RWPE2 (cell line): ENCODE measurements around the gene MNT.

Source experiments
- ATAC-seq: fragments of 200-7000 bp; cut with Tn5 transposase; 3 replicates; pipeline ENCODE4 v1.9.1; 2021; ENCODE audit warnings: low read depth
- DNase-seq: peaks from one replicate; pipeline ENCODE4 v3.0.0-alpha.2; 2020; ENCODE audit warnings: low spot score
- H3K27ac ChIP-seq: fragments of 450-650 bp; 2 replicates; pipeline ENCODE4 v1.5.1; 2017; ENCODE audit warnings: mild to moderate bottlenecking; ENCODE audit not compliant: poor library complexity, severe bottlenecking
- H3K27me3 ChIP-seq: fragments of 250-450 bp; sonication (Bioruptor Pico); 2 replicates; pipeline ENCODE4 v1.5.1; 2021; ENCODE audit warnings: mild to moderate bottlenecking, moderate library complexity; ENCODE audit not compliant: insufficient read depth, poor library complexity, severe bottlenecking
- H3K36me3 ChIP-seq: fragments of 250-450 bp; sonication (Bioruptor Pico); 2 replicates; pipeline ENCODE4 v1.5.1; 2020; ENCODE audit warnings: low read depth, mild to moderate bottlenecking, moderate library complexity
- H3K4me1 ChIP-seq: fragments of 250-450 bp; sonication (Bioruptor Pico); 2 replicates; pipeline ENCODE4 v1.5.1; 2021; ENCODE audit warnings: mild to moderate bottlenecking, moderate library complexity; ENCODE audit not compliant: insufficient read depth, poor library complexity, severe bottlenecking
- H3K4me3 ChIP-seq: fragments of 250-450 bp; sonication (Bioruptor Pico); 2 replicates; pipeline ENCODE4 v1.5.1; 2021; ENCODE audit warnings: mild to moderate bottlenecking, moderate library complexity; ENCODE audit not compliant: severe bottlenecking
- H3K9me3 ChIP-seq: fragments of 250-450 bp; sonication (Bioruptor Pico); 2 replicates; pipeline ENCODE4 v1.5.1; 2021; ENCODE audit warnings: mild to moderate bottlenecking, moderate library complexity; ENCODE audit not compliant: severe bottlenecking
- TF ChIP-seq, protein P1 (sequence below): fragments of 450-650 bp; IDR thresholded peaks from one replicate; pipeline ENCODE4 v1.5.1; 2017; ENCODE audit warnings: mild to moderate bottlenecking, moderate library complexity; ENCODE audit not compliant: poor library complexity, severe bottlenecking

MNT gene

DNA sequence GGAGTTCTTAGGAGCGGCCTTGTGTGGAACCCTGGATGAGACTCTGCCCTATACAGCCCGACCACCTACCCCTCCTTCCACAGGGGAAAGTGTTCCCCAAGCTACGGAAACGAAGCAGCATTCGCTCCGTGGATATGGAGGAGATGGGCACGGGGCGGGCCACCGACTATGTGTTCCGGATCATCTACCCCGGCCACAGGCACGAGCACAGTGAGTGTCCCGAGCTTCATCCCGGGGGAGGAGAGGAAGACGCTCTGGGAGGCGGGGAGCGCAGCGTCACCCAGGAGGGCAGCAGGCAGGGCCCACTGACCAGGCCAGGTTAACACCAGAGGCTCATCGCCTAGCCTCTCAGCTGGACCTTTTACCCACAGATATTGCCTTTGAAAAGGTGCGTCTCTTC, 35.7 kb downstream of the MNT start:
- Histone ChIP-seq H3K4me1 (peaks cover 4% of the 10 kb centered on the region), H3K27me3 (no peaks in the 10 kb centered on the region), H3K4me3 (no peak overlapping the region), H3K27ac (no peak overlapping the region), H3K36me3 (peaks cover 4% of the 10 kb centered on the region; the same call in 1 of the 2 replicates), H3K9me3 (no peaks in the 10 kb centered on the region)
- peak; percentile 59 for DNase-seq
- no peak for ATAC-seq
- TF ChIP-seq, protein P1, sequence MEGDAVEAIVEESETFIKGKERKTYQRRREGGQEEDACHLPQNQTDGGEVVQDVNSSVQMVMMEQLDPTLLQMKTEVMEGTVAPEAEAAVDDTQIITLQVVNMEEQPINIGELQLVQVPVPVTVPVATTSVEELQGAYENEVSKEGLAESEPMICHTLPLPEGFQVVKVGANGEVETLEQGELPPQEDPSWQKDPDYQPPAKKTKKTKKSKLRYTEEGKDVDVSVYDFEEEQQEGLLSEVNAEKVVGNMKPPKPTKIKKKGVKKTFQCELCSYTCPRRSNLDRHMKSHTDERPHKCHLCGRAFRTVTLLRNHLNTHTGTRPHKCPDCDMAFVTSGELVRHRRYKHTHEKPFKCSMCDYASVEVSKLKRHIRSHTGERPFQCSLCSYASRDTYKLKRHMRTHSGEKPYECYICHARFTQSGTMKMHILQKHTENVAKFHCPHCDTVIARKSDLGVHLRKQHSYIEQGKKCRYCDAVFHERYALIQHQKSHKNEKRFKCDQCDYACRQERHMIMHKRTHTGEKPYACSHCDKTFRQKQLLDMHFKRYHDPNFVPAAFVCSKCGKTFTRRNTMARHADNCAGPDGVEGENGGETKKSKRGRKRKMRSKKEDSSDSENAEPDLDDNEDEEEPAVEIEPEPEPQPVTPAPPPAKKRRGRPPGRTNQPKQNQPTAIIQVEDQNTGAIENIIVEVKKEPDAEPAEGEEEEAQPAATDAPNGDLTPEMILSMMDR: no peak

DNA sequence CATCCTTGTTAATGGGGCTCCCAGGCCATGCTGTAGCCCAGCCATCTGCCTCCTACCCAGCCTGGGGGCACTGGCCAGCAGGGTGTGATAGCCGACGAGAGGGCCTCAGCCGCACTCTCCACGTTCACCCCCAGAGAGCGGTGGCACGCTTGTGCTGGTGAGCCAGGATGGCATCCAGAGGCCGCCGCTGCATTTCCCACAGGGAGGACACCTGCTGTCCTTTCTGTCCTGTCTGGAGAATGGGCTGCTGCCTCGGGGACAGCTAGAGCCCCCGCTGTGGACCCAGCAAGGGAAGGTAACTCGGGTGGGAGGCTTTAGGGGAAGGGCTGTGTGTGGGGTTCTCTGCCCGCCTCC, 36.1 kb downstream of the MNT start:
- DNase-seq (peak; percentile 55), ATAC-seq (no peak)
- Histone ChIP-seq H3K4me3 (no peak overlapping the region), H3K9me3 (no peaks in the 10 kb centered on the region), H3K36me3 (peaks cover 4% of the 10 kb centered on the region; the same call in 1 of the 2 replicates), H3K27me3 (no peaks in the 10 kb centered on the region), H3K27ac (no peak overlapping the region), H3K4me1 (peaks cover 8% of the 10 kb centered on the region)
- TF ChIP-seq, protein P1: no peak

DNA sequence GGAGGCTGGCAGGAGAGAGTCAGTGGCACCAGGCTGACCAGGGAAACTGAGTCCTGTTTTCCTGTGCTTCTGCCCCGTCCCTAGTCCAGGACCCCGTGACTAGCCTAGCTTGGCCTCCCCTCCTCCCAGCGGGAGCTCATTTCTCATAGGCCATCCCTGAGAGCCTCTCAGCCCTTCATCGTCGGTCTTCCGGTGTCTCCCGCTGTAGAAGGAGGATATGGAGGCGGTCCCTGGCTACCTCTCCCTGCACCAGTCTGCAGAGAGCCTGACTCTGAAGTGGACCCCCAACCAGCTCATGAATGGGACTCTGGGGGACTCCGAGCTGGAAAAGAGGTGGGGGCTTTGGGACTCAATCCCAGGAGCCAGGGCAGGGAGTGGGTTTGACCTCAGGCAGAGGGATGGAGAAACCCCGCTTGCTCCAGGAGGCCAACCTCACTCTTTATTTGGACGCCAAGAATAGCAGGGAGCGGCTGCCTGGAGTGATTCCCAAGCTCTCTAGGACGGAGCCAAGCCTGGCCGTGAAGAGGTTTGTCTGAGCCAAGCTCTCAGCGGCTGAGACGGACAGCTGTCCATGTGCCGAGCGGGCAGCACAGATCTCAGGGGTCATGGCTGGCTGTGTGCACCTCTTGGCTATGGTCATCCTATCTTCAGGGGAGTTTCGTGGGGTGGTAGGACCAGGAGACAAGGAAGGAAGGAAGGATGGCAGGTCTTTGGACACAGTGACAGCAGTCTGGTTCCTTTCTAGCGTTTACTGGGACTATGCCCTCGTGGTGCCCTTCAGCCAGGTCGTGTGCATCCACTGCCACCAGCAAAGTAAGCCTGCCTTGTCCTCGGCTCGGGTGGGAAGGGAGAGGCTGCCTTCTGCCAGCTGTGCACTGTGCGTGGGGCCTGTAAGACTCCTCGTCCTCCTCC, 36.8 kb downstream of the MNT start:
- ATAC-seq: no peak
- Histone ChIP-seq H3K27ac (no peak overlapping the region), H3K9me3 (no peaks in the 10 kb centered on the region), H3K36me3 (peaks cover 4% of the 10 kb centered on the region; the same call in 1 of the 2 replicates), H3K4me1 (peaks cover 14% of the 10 kb centered on the region), H3K27me3 (no peaks in the 10 kb centered on the region), H3K4me3 (no peak overlapping the region)
- TF ChIP-seq, protein P1: no peak
- DNase-seq: no peak

DNA sequence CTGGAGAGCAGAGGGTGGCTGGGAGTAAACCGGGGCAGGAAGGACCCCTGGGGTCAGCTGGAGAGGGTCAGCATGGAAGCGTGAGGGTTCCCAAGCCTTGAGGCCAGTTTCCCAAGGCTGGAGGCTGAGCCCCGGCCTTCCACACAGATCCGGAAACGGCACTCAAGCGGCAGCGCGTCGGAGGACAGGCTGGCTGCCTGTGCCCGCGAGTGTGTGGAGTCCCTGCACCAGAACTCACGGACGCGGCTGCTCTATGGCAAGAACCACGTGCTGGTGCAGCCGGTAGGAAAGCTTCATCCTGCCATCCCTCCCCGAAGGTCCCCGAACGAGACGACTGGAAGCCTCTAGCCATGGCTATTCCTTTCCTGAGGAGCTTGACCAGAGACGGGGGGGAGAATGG, 37.5 kb downstream of the MNT start:
- Histone ChIP-seq H3K36me3 (peaks cover 4% of the 10 kb centered on the region; the same call in 1 of the 2 replicates), H3K9me3 (no peaks in the 10 kb centered on the region), H3K27me3 (no peaks in the 10 kb centered on the region), H3K4me1 (peaks cover 17% of the 10 kb centered on the region), H3K27ac (no peak overlapping the region), H3K4me3 (no peak overlapping the region)
- DNase-seq (no peak), ATAC-seq (no peak)
- TF ChIP-seq, protein P1: no peak

DNA sequence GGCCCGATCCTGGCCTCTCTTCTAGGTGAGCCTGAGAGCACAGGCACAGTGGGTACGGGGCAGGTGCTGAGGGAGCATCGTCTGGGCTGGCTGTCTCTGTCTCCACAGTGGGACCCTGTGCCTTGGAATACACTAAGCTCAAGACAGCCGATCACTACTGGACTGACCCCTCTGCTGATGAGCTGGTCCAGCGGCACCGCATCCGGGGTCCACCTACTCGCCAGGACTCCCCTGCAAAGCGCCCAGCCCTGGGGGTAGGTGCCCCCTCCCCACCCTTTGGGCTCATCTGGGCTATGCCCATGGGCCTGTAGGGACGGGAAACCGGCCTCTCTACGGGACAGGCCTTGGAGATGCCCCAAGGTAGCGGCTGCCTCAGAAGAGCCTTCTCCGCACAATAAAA, 38.0 kb downstream of the MNT start:
- Histone ChIP-seq H3K4me3 (no peak overlapping the region), H3K9me3 (no peaks in the 10 kb centered on the region), H3K4me1 (peaks cover 17% of the 10 kb centered on the region), H3K36me3 (peaks cover 4% of the 10 kb centered on the region; the same call in 1 of the 2 replicates), H3K27me3 (no peaks in the 10 kb centered on the region), H3K27ac (no peak overlapping the region)
- no peak for ATAC-seq
- DNase-seq: no peak
- TF ChIP-seq, protein P1: no peak
